Smooth muscle cell of the brain vasculature (primary cell): Measurements from ENCODE around the gene C1QTNF8.

Source experiments
- DNase-seq: peaks from one replicate; pipeline ENCODE4 v3.0.0-alpha.2; 2012; ENCODE audit warnings: low read depth, low spot score

Gene C1QTNF8

DNA sequence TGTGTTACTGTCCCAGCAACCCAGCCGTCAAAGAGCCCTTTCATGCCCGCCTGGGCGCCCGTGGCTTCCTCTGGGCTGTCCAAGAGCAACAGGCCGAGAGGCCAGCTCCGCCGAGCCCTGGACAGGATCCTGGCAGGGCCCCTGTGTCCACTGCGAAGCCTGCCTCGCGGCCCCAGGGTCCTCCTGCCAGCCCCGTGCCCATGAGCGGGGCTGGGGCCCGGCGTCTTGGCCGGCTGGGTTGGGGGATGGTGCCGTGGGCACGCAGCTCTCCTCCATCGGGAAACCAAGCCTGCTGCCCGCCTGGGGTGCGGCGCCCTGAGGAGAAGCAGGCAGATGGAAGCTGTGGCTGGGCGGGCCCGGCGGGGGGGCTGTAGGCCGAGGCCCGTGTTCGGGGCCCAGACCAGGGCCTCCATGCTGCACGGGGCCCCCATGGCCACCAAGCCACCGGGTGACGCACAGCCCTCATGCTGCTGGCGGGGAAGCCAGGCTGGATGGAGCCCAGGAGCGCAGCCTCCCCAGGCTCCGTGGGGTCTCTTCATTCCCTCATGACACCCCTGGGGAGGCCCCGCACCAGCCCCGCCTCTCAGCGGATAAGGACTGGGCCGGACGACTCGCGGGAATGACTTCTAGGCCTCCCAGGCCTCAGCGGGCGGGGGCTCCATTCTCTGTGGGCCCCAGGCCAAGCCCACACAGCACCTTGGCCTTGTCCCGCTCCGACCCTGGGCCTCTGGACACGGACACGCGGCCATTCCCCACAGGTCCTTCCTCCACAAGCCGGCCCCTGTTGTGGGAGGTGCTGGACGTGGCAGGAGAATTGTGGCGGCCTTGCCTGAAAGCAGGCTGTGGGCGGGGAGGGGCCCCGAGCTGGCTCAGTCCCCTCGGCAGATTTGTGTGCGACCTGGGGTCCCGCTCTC is at the start of gene C1QTNF8:
Gene C1QTNF8, minus strand, starts transcription at position 76 of the 914 bp plus-strand sequence. CDS start 1,322 bp downstream, outside the sequence.
- no peak for DNase-seq

GRCh38 chr16:1145383-1146100 is 49.5 kb upstream of the C1QTNF8 start:
- no peak for DNase-seq

DNA sequence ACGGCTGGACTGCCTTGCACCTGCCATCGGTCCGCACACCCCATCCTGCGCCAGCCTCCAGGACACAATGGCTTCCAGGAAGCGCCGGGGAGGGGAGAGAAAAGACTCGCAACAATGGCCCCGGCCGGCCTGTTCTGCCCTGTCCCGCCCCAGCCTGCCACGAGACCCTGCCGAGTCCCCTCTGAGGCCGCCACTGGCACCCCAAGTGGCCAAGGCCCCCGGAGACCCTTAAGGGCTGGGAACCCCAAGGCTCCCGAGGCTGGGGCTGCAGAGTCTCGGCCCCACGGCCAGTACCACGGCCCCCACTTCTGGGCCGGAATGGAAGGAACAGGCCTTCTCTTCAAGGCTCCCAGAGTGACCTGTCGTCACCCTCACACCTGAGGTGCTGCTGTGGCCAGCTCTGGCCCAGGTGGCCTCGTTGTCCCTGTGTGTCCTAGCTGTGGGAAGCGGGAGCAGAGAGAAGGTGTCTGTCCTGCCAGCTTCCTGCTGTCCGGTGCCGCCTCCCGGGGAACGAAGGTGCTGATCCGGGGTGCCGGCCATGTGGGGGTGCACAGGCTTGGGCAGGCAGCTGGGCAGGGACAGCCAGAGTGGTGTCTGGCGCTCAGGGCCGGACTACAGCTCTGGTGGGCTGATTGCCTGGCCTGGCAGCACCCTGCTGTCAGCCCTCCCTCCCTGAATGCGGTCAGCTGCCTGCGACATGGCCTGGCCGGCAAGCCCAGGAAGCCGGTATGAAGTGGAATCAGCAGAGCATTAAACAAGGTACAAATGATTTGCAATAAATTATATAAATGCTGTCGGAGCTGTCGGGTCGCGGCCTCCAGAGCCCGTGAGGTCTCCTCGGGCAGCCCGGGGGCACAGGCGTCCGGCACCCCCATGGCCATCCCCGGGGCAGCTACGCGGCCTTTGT is 48.7 kb upstream of the C1QTNF8 start:
- DNase-seq = no peak

- no peak for DNase-seq
Observed at GRCh38 chr16:1143761-1144450, 47.9 kb upstream of the C1QTNF8 start.

DNA sequence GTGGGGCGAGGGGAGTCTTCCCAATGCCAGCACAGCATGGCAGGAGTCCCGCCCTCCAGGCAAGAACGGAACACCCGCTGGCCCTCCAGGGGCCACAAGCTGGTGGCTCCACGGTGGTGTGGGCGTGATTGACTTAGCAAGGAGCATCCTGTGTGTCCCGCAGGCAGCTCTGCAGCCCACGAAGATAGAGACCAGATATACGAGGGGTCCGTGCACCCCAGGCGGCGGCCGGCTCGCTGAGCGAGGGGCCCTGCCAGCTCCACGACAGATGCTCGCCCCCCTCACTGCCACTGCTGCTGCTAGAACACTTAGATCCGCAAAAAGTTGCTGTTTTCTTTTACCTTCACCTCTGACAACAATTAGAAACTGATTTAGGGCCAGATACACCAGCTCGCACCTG is 46.9 kb upstream of the C1QTNF8 start:
- DNase-seq = no peak

DNA sequence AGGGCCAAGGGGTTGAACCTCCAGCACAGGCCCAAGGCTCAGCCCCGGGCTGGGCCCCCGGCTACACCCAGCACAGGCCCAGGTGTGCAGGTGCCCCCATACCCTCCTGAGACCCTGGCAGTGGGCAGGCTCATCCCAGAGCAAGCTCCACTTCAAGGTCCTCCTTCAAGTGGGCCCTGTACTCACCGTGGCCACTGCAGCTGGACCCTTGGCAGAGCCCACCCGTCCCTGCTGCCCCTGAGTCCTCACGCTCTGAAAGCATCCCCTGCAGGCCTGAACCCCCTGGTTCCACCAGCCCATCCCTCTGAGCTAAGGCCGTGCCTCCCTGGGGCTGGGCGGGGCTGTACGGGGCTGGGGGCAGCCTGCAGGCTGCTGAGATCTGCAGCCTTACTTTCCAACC is 45.7 kb upstream of the C1QTNF8 start:
- no peak for DNase-seq

DNA sequence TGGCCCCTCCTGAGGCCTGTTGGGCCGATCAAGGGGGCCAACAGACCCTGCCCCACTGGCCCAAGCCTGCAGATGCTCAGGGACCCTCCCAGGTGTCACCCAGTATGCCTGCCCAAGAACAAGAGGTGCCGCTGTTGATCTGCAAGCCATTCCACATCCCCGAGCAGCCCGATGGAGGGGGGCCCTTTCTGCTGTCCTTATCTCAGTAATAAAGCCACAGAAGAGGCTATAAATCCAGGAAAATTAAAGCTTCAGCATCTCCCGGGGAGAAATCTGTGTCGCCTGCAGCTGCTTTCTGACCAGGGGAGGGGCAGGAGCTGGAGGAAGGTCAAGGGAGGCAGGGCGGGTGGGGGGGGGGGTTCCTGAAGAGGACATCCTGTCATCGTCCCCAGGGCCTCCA is 45.1 kb upstream of the C1QTNF8 start:
- DNase-seq = no peak

- no peak for DNase-seq
Observed at GRCh38 chr16:1140582-1141162, 44.6 kb upstream of the C1QTNF8 start.

DNA sequence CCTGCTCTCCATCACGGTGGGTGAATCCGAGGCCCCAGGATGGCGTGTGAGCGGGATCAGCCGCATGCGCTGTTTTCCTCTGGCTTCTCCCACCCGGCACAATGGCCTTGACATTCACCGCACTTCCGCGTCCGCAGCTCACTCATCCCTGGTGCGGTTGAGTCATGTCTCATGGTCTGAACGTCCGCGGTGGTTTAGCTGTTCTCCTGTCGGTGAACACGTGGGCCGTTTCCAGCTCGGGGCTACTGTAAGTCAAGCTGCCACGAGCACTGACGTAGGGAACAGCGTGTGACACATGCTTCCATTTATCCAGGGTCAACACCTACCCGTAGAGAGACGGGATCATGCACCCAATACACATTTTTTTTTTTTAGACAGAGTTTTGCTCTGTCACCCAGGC is 41.6 kb upstream of the C1QTNF8 start:
- DNase-seq = no peak

GRCh38 chr16:1135459-1135825 is 39.4 kb upstream of the C1QTNF8 start:
- no peak for DNase-seq

GRCh38 chr16:1134776-1135458 is 38.9 kb upstream of the C1QTNF8 start:
- no peak for DNase-seq

DNA sequence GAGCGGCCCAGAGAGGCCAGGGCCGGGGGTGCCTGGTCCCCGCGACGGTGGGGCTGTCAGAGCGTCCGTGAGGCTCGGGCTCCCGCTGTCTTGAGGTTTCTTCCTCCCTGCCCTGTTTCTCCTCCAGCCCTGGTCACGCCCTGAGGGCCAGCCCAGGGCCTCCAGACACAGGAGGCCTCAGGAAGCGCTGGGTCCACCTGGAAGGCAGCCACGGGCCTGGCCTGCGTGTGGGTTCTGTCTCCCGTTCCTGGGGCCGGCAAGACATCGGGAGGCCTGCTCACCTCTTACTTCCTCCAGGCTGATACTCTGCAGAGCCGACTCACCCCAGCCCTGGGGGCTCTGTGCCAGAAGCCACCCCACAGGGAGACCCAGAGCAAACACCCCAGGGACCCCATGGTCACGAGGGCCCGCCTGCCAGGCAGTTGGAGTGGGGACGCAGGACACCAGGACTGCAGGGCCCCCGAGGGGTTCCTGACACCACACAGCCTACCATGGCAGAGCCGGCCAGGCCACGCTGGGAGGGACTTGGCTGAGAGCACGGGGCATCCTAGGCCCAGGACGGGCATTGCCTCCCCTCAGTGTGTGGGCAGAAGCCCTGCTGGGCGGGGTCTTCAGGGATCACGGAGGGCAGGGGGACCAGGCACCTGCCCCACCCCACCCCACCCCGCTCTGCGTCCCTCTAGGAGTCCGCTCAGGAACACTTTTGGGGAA is 37.9 kb upstream of the C1QTNF8 start:
- DNase-seq = no peak

- no peak for DNase-seq
Observed at GRCh38 chr16:1133271-1133670, 37.2 kb upstream of the C1QTNF8 start.

DNA sequence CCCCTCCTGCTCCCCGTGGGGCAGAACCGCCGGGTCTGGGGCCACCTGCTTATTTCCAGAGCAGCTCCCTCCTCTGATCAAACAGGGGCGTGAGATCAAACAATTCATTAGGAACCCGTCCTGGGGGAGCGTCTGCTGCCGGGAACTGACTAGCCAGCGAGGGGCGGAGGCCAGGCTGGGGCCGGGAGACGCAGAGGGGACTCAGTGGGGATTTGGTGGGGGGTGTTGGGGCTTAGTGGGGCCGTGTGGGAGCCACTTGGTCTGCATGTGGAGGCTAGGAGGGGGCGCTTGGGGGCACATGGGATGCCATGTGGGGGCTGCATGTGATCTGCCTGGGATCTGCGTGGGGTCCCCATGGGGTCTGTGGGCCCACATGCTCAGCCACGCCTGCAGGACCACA is 36.4 kb upstream of the C1QTNF8 start:
- DNase-seq = no peak

DNA sequence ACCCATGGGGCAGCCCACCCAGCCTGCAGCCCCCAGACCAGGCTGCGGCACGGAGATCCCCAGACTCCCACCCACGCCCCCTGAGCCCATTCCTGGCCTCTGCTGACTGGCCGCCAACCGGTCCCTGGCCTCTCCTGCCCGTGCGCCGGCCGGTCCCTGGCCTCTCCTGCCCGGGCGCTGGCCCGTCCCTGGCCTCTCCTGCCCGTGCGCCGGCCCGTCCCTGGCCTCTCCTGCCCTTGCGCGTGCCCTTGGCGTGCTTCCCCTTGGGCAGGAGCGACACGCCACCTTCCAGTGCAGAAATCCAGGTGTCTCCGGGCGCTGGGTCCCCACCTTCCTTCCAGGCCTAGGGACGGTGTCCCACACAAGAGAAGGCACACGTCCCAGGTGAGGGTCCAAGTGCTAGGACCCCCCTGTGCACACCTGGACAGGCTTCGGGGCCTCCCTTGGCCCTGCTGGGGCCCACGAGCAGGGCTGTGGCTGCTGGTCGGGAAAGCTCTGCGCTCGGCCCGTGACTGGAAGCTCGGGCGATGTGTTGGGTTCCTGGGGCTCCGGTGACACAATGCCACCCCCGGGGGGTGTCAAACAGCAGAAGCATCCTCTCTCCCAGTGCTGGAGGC is 35.4 kb upstream of the C1QTNF8 start:
- DNase-seq = no peak

- no peak for DNase-seq
Observed at GRCh38 chr16:1130382-1130781, 34.3 kb upstream of the C1QTNF8 start.

- no peak for DNase-seq
Observed at GRCh38 chr16:1129106-1129960, 33.3 kb upstream of the C1QTNF8 start.

DNA sequence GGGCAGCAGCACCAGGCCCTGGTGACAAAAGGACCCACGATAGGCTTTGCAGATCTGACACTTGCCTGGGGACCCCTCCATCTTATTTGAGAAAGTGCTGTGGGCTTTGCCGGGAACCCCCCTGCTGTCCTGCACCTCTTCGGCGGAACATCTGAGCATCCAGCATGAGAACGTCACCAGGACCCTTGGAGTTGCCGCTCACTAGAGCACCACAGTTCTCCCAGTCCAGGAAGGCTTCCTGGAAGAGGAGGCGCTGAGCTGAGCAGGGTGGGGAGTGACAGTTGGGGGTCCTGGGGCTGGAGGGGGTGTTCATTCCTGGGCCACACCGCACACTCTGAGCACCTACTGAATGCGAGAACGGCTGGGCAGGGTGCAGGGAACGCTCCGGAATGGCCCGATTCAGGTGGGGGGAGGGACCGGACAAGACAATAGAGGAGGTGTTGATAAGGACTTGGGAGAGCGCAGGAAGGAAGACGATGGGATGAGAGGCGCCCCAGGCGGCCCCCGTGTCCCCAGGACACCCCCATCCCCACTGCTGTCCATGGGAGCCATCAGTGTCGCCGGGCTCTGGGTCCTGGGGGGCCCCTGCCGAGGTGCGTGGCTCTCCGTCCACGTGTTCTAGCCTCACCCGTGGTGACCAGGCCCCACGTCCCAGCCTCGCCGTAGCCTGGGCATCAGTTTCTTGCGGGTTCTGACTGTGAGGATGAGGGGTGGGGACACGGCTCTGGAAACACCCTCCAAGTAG is 32.1 kb upstream of the C1QTNF8 start:
- no peak for DNase-seq
